Spleen (tissue), 11 donors: ENCODE measurements around the gene PCDH15. TPM values are rescaled to one million over a fixed set of nuclear protein-coding genes. Genes with fewer than 3 reads are reported as not detected.

Experiments
- DNase-seq: peaks from one replicate; pipeline ENCODE4 v3.0.0-alpha.2; 2020
- H3K27ac ChIP-seq, 8 donors: fragments of 200-600 bp; sonication (generic) in 7 of 8; 1 replicate in 4 of 8; 2 replicates in 4 of 8; pipeline versions ENCODE4 v1.5.0 to v1.8.0; 2016 to 2021; ENCODE audit warnings: inconsistent platforms in 4 of 8, mild to moderate bottlenecking in 4 of 8, moderate library complexity in 1 of 8
- H3K27me3 ChIP-seq, 7 donors: fragments of 200-600 bp; sonication (generic) in 6 of 7; replicated peaks in 1 of 7; 1 replicate in 4 of 7; 2 replicates in 3 of 7; pipeline versions ENCODE4 v1.5.0 to v1.8.0; 2016 to 2021; ENCODE audit warnings: inconsistent platforms in 3 of 7, mild to moderate bottlenecking in 1 of 7
- H3K36me3 ChIP-seq, 6 donors: fragments of 200-600 bp; sonication (generic) in 5 of 6; 1 replicate in 4 of 6; 2 replicates in 2 of 6; pipeline versions ENCODE4 v1.5.0 to v1.8.0; 2016 to 2021; ENCODE audit warnings: inconsistent platforms in 2 of 6
- H3K4me1 ChIP-seq, 6 donors: fragments of 200-600 bp; sonication (generic) in 5 of 6; 1 replicate in 3 of 6; 2 replicates in 3 of 6; pipeline versions ENCODE4 v1.5.0 to v1.8.0; 2016 to 2021; ENCODE audit warnings: inconsistent platforms in 3 of 6
- H3K4me3 ChIP-seq, 8 donors: fragments of 200-600 bp; sonication (generic) in 7 of 8; 1 replicate in 4 of 8; 2 replicates in 4 of 8; pipeline versions ENCODE4 v1.5.0 to v1.8.0; 2016 to 2021; ENCODE audit warnings: inconsistent platforms in 4 of 8, mild to moderate bottlenecking in 4 of 8, moderate library complexity in 2 of 8
- H3K9me3 ChIP-seq, 8 donors: fragments of 200-600 bp; sonication (generic) in 7 of 8; 1 replicate in 4 of 8; 2 replicates in 4 of 8; pipeline versions ENCODE4 v1.5.0 to v1.8.0; 2016 to 2021; ENCODE audit warnings: inconsistent platforms in 4 of 8
- CTCF ChIP-seq, 11 experiments: fragments of 200-600 bp in 7 of 11; fragments of 450-650 bp in 4 of 11; sonication (generic) in 4 of 11; IDR thresholded peaks in 8 of 11; conservative IDR thresholded peaks in 3 of 11; 1 replicate in 7 of 11; 2 replicates in 4 of 11; pipeline versions ENCODE4 v1.4.0 to v1.8.0; 2016 to 2021; ENCODE audit warnings: antibody characterized with exemption in 11 of 11, inconsistent platforms in 4 of 11, mild to moderate bottlenecking in 1 of 11
- POLR2A ChIP-seq, 3 donors: fragments of 450-650 bp; IDR thresholded peaks; one replicate each; pipeline ENCODE4 v1.5.1; 2017; ENCODE audit warnings: antibody characterized with exemption in 3 of 3, mild to moderate bottlenecking in 1 of 3
- POLR2AphosphoS5 ChIP-seq, 3 donors: sonication (generic); formaldehyde crosslinking; IDR thresholded peaks; one replicate each; pipeline ENCODE4 v1.5.1; 2017; ENCODE audit warnings: antibody characterized with exemption in 3 of 3
- WGBS, 5 donors: extraction: QIAGEN DNeasy Blood & Tissue Kit in 3 of 5; methylation state at CpG; one replicate each; pipeline versions ENCODE4 v1.1.5 to v1.1.7; 2013 to 2018; 5-methylcytosine and 5-hydroxymethylcytosine counted together
- intact Hi-C: fragments of 100-400 bp; cut with DNase I; formaldehyde crosslinking; loops from one replicate; pipeline ENCODE4 v1.15.0; 2023; ENCODE audit warnings: low total_unique reads
- polyA plus RNA-seq, 3 donors: library from polyadenylated mRNA; stranded (reverse); fragments of 200-250 nt; gene quantifications; one replicate each; pipeline ENCODE4 v1.2.1, GENCODE V29; 2013
- total RNA-seq, 7 donors: library from RNA; depleted of rRNA in 3 of 7; stranded (reverse); fragments of >200 nt in 3 of 7; fragmentation: NEBNext Ultra II Directional in 4 of 7; extraction: Animal tissue kit (Norgen Biotek cat#: 25700) in 4 of 7; gene quantifications; one replicate each; pipeline versions ENCODE4 v1.1.0 to v1.2.1, GENCODE V29; 2016 to 2021
- donor health status: healthy with polysubstance abuse.
- donor health status: DM: no; HTN: no; CAD: no; lungs with moderate emphysema.
- donor health status: DM: no; HTN: no; CAD: no.
- donor health status: Bipolar disorder and iron deficiency.
- donor health status: healthy.
- donor health status: DM: no; HTN: no; CAD: no.
- donor health status: DM: yes; HTN: yes; CAD: no.

Gene PCDH15
- total and polyA plus RNA-seq, 10 donors: 0.24 to 2.1 (median 0.83) TPM

GRCh38 chr10:53909791-53910190 lies 891.2 kb downstream of the PCDH15 start:
- no peak overlapping the region for H3K27ac ChIP-seq
- WGBS, 5 donors: 70 to 86% (median 81%) methylated on average over 4 to 5 of the region's 5 CpGs
- H3K36me3 ChIP-seq: no peaks in the 10 kb centered on the region
- no peaks in the 10 kb centered on the region for H3K4me1 ChIP-seq
- no peaks in the 10 kb centered on the region for H3K27me3 ChIP-seq
- no peak for DNase-seq
- no peak overlapping the region for H3K4me3 ChIP-seq
- H3K9me3 ChIP-seq: peaks cover 0 to 37% (median 12%) of the 10 kb centered on the region in 8 donors
- intact Hi-C loops: no loop called here
- TF ChIP-seq CTCF (IDR thresholded peaks at IDR 0.05 in 8 of 11, conservative IDR thresholded peaks at IDR 0.05 in 3 of 11) (no peak), POLR2AphosphoS5 (IDR thresholded peaks at IDR 0.05) (no peak), POLR2A (IDR thresholded peaks at IDR 0.05) (no peak)

DNA sequence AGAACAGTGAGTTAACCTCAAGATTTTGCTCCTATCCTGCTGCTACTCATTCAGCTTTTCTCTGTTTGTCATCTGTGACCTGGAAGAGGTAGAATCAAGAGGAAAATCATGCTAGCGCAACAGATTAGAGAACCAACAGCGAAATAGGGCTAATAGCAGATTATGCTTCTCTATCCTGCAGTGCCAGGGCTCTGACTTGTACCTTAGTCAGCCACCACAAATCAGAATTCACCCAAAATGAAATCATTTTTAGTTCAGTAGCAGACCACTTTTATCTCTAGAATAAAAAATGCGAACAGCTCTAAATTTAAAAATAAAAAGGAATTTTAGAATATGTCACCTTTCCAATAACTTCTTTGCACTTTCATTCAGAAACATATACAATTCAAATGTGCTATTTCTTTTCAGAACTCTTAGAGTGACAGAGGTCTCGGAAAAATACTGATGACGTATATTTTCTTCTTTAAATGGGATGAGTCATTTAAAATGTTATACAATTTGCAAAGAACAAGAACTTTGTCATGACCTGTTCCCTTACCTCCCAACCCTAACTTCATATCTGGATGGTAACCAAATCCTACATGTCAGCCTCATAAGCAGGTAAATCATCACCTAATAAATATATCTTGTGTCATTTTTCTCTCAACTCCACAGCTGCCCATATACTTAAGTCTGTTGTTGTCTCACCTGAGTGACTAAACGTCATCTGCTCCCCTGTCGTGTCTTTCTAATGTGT lies 896.4 kb downstream of the PCDH15 start:
- no peak for TF ChIP-seq POLR2A (IDR thresholded peaks at IDR 0.05)
- TF ChIP-seq POLR2AphosphoS5 (IDR thresholded peaks at IDR 0.05): no peak
- TF ChIP-seq CTCF (IDR thresholded peaks at IDR 0.05 in 8 of 11, conservative IDR thresholded peaks at IDR 0.05 in 3 of 11): no peak
- no peaks in the 10 kb centered on the region for H3K36me3 ChIP-seq
- intact Hi-C loops: no loop called here
- WGBS, 5 donors: 88 to 95% (median 91%) methylated on average over 7 of the region's 7 CpGs
- no peak overlapping the region for H3K27ac ChIP-seq
- H3K4me3 ChIP-seq: no peak overlapping the region
- H3K4me1 ChIP-seq: no peaks in the 10 kb centered on the region
- no peak for DNase-seq
- H3K27me3 ChIP-seq: no peaks in the 10 kb centered on the region
- peaks cover 0 to 4% (median 0%) of the 10 kb centered on the region in 8 donors for H3K9me3 ChIP-seq

- WGBS, 5 donors: 80 to 93% (median 84%) methylated on average over 1 of the region's 1 CpG
- Histone ChIP-seq H3K9me3 (no peaks in the 10 kb centered on the region), H3K27ac (no peak overlapping the region), H3K4me1 (no peaks in the 10 kb centered on the region), H3K27me3 (no peaks in the 10 kb centered on the region), H3K4me3 (no peak overlapping the region), H3K36me3 (no peaks in the 10 kb centered on the region)
- DNase-seq: no peak
- intact Hi-C loops: no loop called here
- TF ChIP-seq POLR2A (IDR thresholded peaks at IDR 0.05) (no peak), CTCF (IDR thresholded peaks at IDR 0.05 in 8 of 11, conservative IDR thresholded peaks at IDR 0.05 in 3 of 11) (no peak), POLR2AphosphoS5 (IDR thresholded peaks at IDR 0.05) (no peak)
Observed at GRCh38 chr10:53903756-53904155, 897.3 kb downstream of the PCDH15 start.

DNA sequence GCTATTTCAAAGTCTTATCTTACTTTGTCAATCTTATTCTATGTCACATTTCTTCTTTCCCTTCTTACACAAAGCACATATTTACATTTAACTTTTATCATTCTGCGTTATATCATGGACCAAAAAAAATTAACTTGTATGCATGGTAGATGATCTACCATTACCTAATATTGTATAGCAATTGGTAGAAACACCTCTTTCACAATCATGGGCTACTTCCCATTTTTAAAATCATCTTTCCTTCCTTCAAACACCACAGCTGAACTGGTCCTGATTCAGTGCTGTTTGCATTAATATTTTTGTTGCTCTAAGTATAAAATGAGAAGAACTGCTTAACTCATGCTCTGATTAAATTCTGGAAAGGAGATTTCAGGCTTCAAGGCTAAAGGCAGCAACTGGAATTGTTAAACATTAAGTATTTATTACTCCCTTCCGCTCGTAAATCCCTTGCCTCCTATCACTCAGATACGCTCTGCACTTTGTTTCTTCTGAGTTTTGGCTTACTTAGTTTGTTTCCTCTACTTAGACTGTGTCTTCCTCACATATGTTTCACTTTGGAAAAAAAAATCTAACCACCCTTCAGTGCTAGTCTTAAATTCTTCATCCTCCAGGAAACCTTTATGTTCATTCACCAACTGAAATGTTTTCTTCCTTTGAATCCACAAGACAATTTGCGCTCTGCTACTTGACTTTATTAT lies 901.4 kb downstream of the PCDH15 start:
- intact Hi-C loops: no loop called here
- WGBS, 5 donors: 73 to 88% (median 84%) methylated on average over 5 of the region's 5 CpGs
- no peak for TF ChIP-seq POLR2A (IDR thresholded peaks at IDR 0.05)
- TF ChIP-seq CTCF (IDR thresholded peaks at IDR 0.05 in 8 of 11, conservative IDR thresholded peaks at IDR 0.05 in 3 of 11): no peak
- TF ChIP-seq POLR2AphosphoS5 (IDR thresholded peaks at IDR 0.05): no peak
- Histone ChIP-seq H3K36me3 (no peaks in the 10 kb centered on the region), H3K4me1 (no peaks in the 10 kb centered on the region), H3K9me3 (no peaks in the 10 kb centered on the region), H3K27ac (no peak overlapping the region), H3K27me3 (no peaks in the 10 kb centered on the region), H3K4me3 (no peak overlapping the region)
- no peak for DNase-seq
